ENCODE data around the gene UBE2E2.

UBE2E2 gene

DNA sequence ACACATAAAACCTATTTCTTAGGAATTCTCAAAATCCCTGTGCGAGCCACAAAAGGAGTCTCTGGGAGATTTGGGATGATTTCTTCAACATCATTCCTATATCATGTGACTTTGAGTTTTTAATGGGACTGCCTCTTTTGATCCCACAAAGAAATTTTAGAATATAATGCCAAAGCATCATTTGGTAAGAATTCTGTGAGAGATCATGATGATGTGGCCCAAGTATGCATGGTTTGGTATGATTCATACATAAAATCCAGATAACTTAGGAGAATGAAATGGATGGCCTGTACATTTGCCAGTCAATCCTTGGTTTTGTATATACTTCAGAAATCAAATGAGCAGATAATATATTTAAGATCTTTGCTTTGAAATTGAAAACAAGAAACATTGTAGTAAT lies 61.3 kb downstream of the UBE2E2 start:
- TF ChIP-seq EZH2phosphoT487 (IDR thresholded peaks at IDR 0.05; ENCODE audit: borderline replicate concordance), result no peak
- TF ChIP-seq, protein P1, sequence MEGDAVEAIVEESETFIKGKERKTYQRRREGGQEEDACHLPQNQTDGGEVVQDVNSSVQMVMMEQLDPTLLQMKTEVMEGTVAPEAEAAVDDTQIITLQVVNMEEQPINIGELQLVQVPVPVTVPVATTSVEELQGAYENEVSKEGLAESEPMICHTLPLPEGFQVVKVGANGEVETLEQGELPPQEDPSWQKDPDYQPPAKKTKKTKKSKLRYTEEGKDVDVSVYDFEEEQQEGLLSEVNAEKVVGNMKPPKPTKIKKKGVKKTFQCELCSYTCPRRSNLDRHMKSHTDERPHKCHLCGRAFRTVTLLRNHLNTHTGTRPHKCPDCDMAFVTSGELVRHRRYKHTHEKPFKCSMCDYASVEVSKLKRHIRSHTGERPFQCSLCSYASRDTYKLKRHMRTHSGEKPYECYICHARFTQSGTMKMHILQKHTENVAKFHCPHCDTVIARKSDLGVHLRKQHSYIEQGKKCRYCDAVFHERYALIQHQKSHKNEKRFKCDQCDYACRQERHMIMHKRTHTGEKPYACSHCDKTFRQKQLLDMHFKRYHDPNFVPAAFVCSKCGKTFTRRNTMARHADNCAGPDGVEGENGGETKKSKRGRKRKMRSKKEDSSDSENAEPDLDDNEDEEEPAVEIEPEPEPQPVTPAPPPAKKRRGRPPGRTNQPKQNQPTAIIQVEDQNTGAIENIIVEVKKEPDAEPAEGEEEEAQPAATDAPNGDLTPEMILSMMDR (conservative IDR thresholded peaks at IDR 0.05; ENCODE audit: low read length), result no peak
- peaks cover under 1% of the 10 kb centered on the region for H3K4me1 ChIP-seq (ENCODE audit: insufficient read depth, low read length, poor library complexity, severe bottlenecking)
- H3F3A ChIP-seq (ENCODE audit: low read depth), result no peaks in the 10 kb centered on the region

DNA sequence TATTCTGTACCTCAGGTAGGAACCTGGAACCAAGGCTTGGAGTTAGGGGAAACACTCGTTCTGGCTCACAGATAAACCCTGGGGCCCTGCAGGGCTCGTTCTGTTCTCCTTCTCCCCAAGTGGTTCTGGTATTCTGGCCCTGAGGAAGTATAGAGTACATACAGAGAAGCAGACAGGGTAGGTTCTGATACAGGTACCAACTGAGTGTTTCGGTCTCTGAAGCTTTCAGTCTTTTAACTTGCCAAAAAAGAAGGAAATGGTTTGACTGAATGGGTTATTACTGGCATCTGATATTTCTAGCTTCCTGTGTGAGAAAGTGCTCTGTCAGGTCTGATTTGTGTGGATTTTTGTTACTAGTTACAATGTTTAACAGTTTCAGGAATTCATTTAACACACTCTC lies 67.3 kb downstream of the UBE2E2 start:
- peak overlapping the region; percentile 41 for H3K4me2 ChIP-seq (ENCODE audit: low read depth, low read length, poor library complexity, severe bottlenecking)
- no peak overlapping the region for H3K9ac ChIP-seq (ENCODE audit: low read depth, low read length, poor library complexity, severe bottlenecking)
- no peak overlapping the region for H2AFZ ChIP-seq (ENCODE audit: low read length)
- H3K4me3 ChIP-seq (ENCODE audit: low read length, poor library complexity, severe bottlenecking), result no peak overlapping the region
- no peaks in the 10 kb centered on the region for H3K36me3 ChIP-seq (ENCODE audit: insufficient read depth, low read length)
- no peaks in the 10 kb centered on the region for H4K20me1 ChIP-seq (ENCODE audit: insufficient read depth, low read length, poor library complexity, severe bottlenecking)
- H3K27me3 ChIP-seq (ENCODE audit: insufficient read depth, low read length, poor library complexity, severe bottlenecking), result no peaks in the 10 kb centered on the region
- peaks cover 27% of the 10 kb centered on the region for H3K4me1 ChIP-seq (ENCODE audit: insufficient read depth, low read length, poor library complexity, severe bottlenecking)
- H3K9me2 ChIP-seq (replicated peaks; ENCODE audit: low read depth, low read length), result no peaks in the 10 kb centered on the region
- H3K9me3 ChIP-seq (ENCODE audit: insufficient read depth, low read depth, low read length), result no peaks in the 10 kb centered on the region
- TF ChIP-seq EZH2phosphoT487 (IDR thresholded peaks at IDR 0.05; ENCODE audit: borderline replicate concordance), result no peak
- TF ChIP-seq, protein P1 (conservative IDR thresholded peaks at IDR 0.05; ENCODE audit: low read length), result no peak
- 0 out of 2 replicates have a peak, but pooled peaks cover 6% of the 10 kb centered on the region for H3K79me2 ChIP-seq (ENCODE audit: insufficient read depth, low read length)
- H3F3A ChIP-seq (ENCODE audit: low read depth), result no peaks in the 10 kb centered on the region

More for the DNA sequence above, 61.3 kb downstream of the UBE2E2 start:
- peaks cover 13% of the 10 kb centered on the region for H3K79me2 ChIP-seq (ENCODE audit: insufficient read depth, low read length)
- no peak overlapping the region for H3K9ac ChIP-seq (ENCODE audit: low read depth, low read length, poor library complexity, severe bottlenecking)
- H3K36me3 ChIP-seq (ENCODE audit: insufficient read depth, low read length), result no peaks in the 10 kb centered on the region
- H3K4me3 ChIP-seq (ENCODE audit: low read length, poor library complexity, severe bottlenecking), result no peak overlapping the region
- no peaks in the 10 kb centered on the region for H4K20me1 ChIP-seq (ENCODE audit: insufficient read depth, low read length, poor library complexity, severe bottlenecking)
- H2AFZ ChIP-seq (ENCODE audit: low read length), result no peak overlapping the region
- no peaks in the 10 kb centered on the region for H3K27me3 ChIP-seq (ENCODE audit: insufficient read depth, low read length, poor library complexity, severe bottlenecking)
- no peaks in the 10 kb centered on the region for H3K9me3 ChIP-seq (ENCODE audit: insufficient read depth, low read depth, low read length)
- H3K4me2 ChIP-seq (ENCODE audit: low read depth, low read length, poor library complexity, severe bottlenecking), result no peak overlapping the region
- no peaks in the 10 kb centered on the region for H3K9me2 ChIP-seq (replicated peaks; ENCODE audit: low read depth, low read length)

DNA sequence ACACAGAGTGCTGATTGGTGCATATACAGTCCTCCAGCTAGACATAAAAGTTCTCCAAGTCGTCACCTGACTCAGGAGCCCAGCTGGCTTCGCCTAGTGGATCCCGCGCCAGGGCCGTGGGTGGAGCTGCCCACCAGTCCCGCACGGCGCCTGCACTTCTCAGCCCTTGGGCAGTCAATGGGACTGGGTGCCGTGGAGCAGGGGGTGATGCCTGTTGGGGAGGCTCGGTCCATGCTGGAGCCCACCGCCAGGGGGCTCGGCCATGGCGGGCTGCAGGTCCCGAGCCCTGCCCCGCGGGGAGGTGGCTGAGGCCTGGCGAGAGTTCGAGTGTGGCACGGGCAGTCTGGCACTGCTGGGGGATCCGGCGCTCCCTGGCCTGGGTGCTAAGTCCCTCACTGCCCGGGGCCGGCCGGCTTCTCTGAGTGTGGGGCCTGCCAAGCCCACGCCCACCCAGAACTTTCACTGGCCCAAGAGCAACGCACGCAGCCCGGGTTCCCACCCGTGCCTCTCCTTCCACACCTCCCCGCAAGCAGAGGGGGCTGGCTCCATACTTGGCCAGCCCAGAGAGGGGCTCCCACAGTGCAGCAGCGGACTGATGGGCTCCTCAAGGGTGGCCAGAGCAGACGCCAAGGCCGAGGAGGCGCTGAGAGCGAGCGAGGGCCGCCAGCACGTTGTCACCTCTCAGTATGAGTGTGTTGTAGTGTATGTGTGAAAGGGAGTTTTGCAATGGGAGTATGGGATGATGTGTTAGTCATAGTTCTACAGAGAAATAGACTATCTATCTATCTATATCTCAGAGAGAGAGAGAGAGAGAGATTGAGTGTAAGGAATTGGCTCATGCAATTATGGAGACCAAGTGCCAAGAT lies 69.0 kb downstream of the UBE2E2 start:
- no peak overlapping the region for H3K9ac ChIP-seq (ENCODE audit: low read depth, low read length, poor library complexity, severe bottlenecking)
- 0 out of 2 replicates have a peak, but pooled peaks cover 6% of the 10 kb centered on the region for H3K79me2 ChIP-seq (ENCODE audit: insufficient read depth, low read length)
- H3K27me3 ChIP-seq (ENCODE audit: insufficient read depth, low read length, poor library complexity, severe bottlenecking), result no peaks in the 10 kb centered on the region
- no peaks in the 10 kb centered on the region for H3K9me2 ChIP-seq (replicated peaks; ENCODE audit: low read depth, low read length)
- no peaks in the 10 kb centered on the region for H4K20me1 ChIP-seq (ENCODE audit: insufficient read depth, low read length, poor library complexity, severe bottlenecking)
- no peak overlapping the region for H2AFZ ChIP-seq (ENCODE audit: low read length)
- H3K4me2 ChIP-seq (ENCODE audit: low read depth, low read length, poor library complexity, severe bottlenecking), result no peak overlapping the region
- no peaks in the 10 kb centered on the region for H3F3A ChIP-seq (ENCODE audit: low read depth)
- H3K4me1 ChIP-seq (ENCODE audit: insufficient read depth, low read length, poor library complexity, severe bottlenecking), result peaks cover 39% of the 10 kb centered on the region
- H3K9me3 ChIP-seq (ENCODE audit: insufficient read depth, low read depth, low read length), result no peaks in the 10 kb centered on the region
- no peaks in the 10 kb centered on the region for H3K36me3 ChIP-seq (ENCODE audit: insufficient read depth, low read length)
- H3K4me3 ChIP-seq (ENCODE audit: low read length, poor library complexity, severe bottlenecking), result no peak overlapping the region
- TF ChIP-seq EZH2phosphoT487 (IDR thresholded peaks at IDR 0.05; ENCODE audit: borderline replicate concordance), result no peak
- TF ChIP-seq, protein P1 (conservative IDR thresholded peaks at IDR 0.05; ENCODE audit: low read length), result no peak
